CD14-positive monocyte (primary cell): ENCODE data around the gene GOLGA2. TPM values are rescaled to one million over a fixed set of nuclear protein-coding genes. Genes with fewer than 3 reads are reported as not detected.

Experiments
- DNase-seq, 3 donors: peaks; one replicate each; pipeline ENCODE4 v3.0.0-alpha.2; 2011 to 2022
- H2AFZ ChIP-seq: 2 replicates; pipeline ENCODE4 v1.6.0; 2012; ENCODE audit warnings: mild to moderate bottlenecking, low read depth, low read length, inconsistent platforms; ENCODE audit not compliant: insufficient read depth, poor library complexity, severe bottlenecking
- H3K27ac ChIP-seq, 2 donors: 1 replicate in 1 of 2; 2 replicates in 1 of 2; pipeline ENCODE4 v1.5.1; 2012 to 2013; ENCODE audit warnings: low read length in 2 of 2, control low read depth in 1 of 2, inconsistent platforms in 1 of 2, low read depth in 1 of 2, mild to moderate bottlenecking in 1 of 2
- H3K27me3 ChIP-seq, 2 donors: one replicate each; pipeline versions ENCODE4 v1.6.0 to v1.6.1; 2011 to 2013; ENCODE audit warnings: low read length in 2 of 2; ENCODE audit not compliant: control insufficient read depth in 2 of 2, insufficient read depth in 2 of 2
- H3K36me3 ChIP-seq, 2 donors: replicated peaks in 1 of 2; 1 replicate in 1 of 2; 2 replicates in 1 of 2; pipeline versions ENCODE4 v1.5.1 to v1.6.1; 2012 to 2013; ENCODE audit warnings: low read length in 2 of 2, control low read depth in 1 of 2, inconsistent platforms in 1 of 2, mild to moderate bottlenecking in 1 of 2; ENCODE audit not compliant: insufficient read depth in 2 of 2, control insufficient read depth in 1 of 2
- H3K4me1 ChIP-seq, 2 donors: 1 replicate in 1 of 2; 2 replicates in 1 of 2; pipeline versions ENCODE4 v1.5.1 to v1.6.1; 2012 to 2013; ENCODE audit warnings: low read length in 2 of 2, control low read depth in 1 of 2, inconsistent platforms in 1 of 2, mild to moderate bottlenecking in 1 of 2, moderate library complexity in 1 of 2; ENCODE audit not compliant: insufficient read depth in 2 of 2, control insufficient read depth in 1 of 2
- H3K4me2 ChIP-seq: replicated peaks from 2 replicates; pipeline ENCODE3; 2012; ENCODE audit warnings: low read length, moderate library complexity, mild to moderate bottlenecking; ENCODE audit not compliant: poor library complexity, severe bottlenecking; ENCODE audit errors: extremely low read depth
- H3K4me3 ChIP-seq, 3 experiments: fragments of 200-600 bp in 1 of 3; sonication (generic) in 1 of 3; replicated peaks in 1 of 3; 1 replicate in 2 of 3; 2 replicates in 1 of 3; pipeline ENCODE4 v1.5.1; 2011 to 2013; ENCODE audit warnings: low read length in 3 of 3, mild to moderate bottlenecking in 3 of 3, control low read depth in 2 of 3, low read depth in 2 of 3, inconsistent platforms in 1 of 3, moderate library complexity in 1 of 3
- H3K79me2 ChIP-seq: 2 replicates; pipeline ENCODE4 v1.6.0; 2012; ENCODE audit warnings: mild to moderate bottlenecking, control low read depth, inconsistent platforms, low read length, moderate library complexity; ENCODE audit not compliant: insufficient read depth
- H3K9ac ChIP-seq: 2 replicates; pipeline ENCODE4 v1.6.0; 2017; ENCODE audit warnings: low read length, mild to moderate bottlenecking; ENCODE audit not compliant: insufficient read depth, poor library complexity, severe bottlenecking
- H3K9me3 ChIP-seq, 2 donors: replicated peaks in 1 of 2; 1 replicate in 1 of 2; 2 replicates in 1 of 2; pipeline versions ENCODE4 v1.5.1 to v1.6.1; 2012 to 2013; ENCODE audit warnings: low read length in 2 of 2, control low read depth in 1 of 2; ENCODE audit not compliant: control insufficient read depth in 1 of 2, insufficient read depth in 1 of 2
- H4K20me1 ChIP-seq: 2 replicates; pipeline ENCODE4 v1.6.0; 2012; ENCODE audit warnings: mild to moderate bottlenecking, low read length, control low read depth, moderate library complexity; ENCODE audit not compliant: insufficient read depth
- H3K27ac Mint-ChIP-seq, 7 donors: one replicate each; pipeline ENCODE4 v1.8.0; 2020; ENCODE audit warnings: mild to moderate bottlenecking in 7 of 7, mixed read lengths in 7 of 7, moderate library complexity in 6 of 7, inconsistent platforms in 2 of 7
- H3K27me3 Mint-ChIP-seq, 3 donors: one replicate each; pipeline ENCODE4 v1.8.0; 2021 to 2022; ENCODE audit warnings: low read depth in 3 of 3, mild to moderate bottlenecking in 3 of 3, mixed read lengths in 3 of 3, moderate library complexity in 3 of 3, inconsistent platforms in 1 of 3
- H3K36me3 Mint-ChIP-seq, 2 donors: one replicate each; pipeline ENCODE4 v1.8.0; 2020; ENCODE audit warnings: mixed read lengths in 2 of 2, inconsistent platforms in 1 of 2, mild to moderate bottlenecking in 1 of 2
- H3K4me1 Mint-ChIP-seq: one replicate; pipeline ENCODE4 v1.8.0; 2020; ENCODE audit warnings: mild to moderate bottlenecking, mixed read lengths
- H3K4me3 Mint-ChIP-seq, 2 donors: one replicate each; pipeline ENCODE4 v1.8.0; 2020; ENCODE audit warnings: mild to moderate bottlenecking in 2 of 2, mixed read lengths in 2 of 2, moderate library complexity in 1 of 2
- H3K9me3 Mint-ChIP-seq, 7 donors: one replicate each; pipeline ENCODE4 v1.8.0; 2020 to 2022; ENCODE audit warnings: mixed read lengths in 7 of 7, mild to moderate bottlenecking in 6 of 7, moderate library complexity in 6 of 7, inconsistent platforms in 2 of 7
- WGBS: methylation state at CpG from one replicate; pipeline ENCODE4 v1.1.5; 2013; ENCODE audit warnings: missing lambda C conversion rate; ENCODE audit not compliant: insufficient coverage; 5-methylcytosine and 5-hydroxymethylcytosine counted together
- intact Hi-C, 2 donors: fragments of 100-400 bp; cut with micrococcal nuclease; formaldehyde crosslinking; loops; one replicate each; pipeline versions ENCODE4 v1.15.0 to v1.15.1; 2023
- polyA plus RNA-seq, 3 donors: library from polyadenylated mRNA; depleted of rRNA in 1 of 3; unstranded in 2 of 3; stranded (reverse) in 1 of 3; fragments of 300-500 nt in 2 of 3; fragments of >200 nt in 1 of 3; fragmentation: Illumina TruSeq in 2 of 3; gene quantifications; 1 replicate in 2 of 3; 2 replicates in 1 of 3; pipeline ENCODE4 v1.2.3, GENCODE V29; 2012 to 2021
- TF ChIP-seq, protein P1 (sequence below): fragments of 200-600 bp; IDR thresholded peaks from one replicate; pipeline ENCODE4 v1.8.0; 2022; ENCODE audit warnings: antibody characterized with exemption, mild to moderate bottlenecking

The GOLGA2 gene
- polyA plus RNA-seq, 3 donors: 2.9 to 34.2 (median 4.6) TPM

DNA sequence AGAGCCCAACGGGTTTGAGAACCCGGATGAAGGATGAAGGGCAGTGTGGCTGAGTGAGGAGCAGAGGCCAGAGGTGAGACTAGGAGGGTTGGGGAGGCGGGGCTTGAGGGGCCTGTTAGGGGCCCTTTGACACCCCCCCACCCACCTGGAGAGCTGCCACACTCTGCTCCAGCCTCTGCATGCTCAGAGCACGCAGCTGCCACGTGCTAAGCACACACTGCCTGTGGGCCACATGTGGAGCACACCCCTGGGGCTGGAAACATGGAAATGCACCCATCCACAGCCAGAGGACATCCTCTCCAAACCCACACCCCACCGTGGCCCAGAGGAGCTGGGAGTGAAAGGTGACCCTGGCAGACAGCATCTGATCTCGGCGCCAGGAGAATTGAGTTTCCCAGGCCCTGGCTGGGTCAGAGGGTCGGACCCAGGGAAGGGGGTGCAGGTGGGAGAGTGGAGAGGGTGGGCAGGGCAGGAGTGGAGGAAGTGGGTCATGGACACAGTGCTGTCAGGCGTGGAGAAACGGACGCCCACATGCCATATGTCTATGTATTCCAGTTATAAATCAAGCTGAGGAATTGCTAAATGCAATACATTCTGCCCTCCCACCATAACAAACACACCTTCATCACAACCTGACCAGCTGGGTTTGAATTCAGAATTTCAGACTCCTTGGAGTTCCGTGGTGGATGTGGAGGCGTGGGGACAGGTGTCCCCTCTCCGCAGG lies 66.7 kb downstream of the GOLGA2 start:
- H3K36me3 ChIP-seq: no peaks in the 10 kb centered on the region
- H3K4me1 Mint-ChIP-seq: peaks cover 16% of the 10 kb centered on the region
- peaks cover 0 to 8% (median 0%) of the 10 kb centered on the region in 7 donors for H3K9me3 Mint-ChIP-seq
- H3K4me1 ChIP-seq: peaks cover 8 to 16% of the 10 kb centered on the region in 2 donors
- TF ChIP-seq, protein P1, sequence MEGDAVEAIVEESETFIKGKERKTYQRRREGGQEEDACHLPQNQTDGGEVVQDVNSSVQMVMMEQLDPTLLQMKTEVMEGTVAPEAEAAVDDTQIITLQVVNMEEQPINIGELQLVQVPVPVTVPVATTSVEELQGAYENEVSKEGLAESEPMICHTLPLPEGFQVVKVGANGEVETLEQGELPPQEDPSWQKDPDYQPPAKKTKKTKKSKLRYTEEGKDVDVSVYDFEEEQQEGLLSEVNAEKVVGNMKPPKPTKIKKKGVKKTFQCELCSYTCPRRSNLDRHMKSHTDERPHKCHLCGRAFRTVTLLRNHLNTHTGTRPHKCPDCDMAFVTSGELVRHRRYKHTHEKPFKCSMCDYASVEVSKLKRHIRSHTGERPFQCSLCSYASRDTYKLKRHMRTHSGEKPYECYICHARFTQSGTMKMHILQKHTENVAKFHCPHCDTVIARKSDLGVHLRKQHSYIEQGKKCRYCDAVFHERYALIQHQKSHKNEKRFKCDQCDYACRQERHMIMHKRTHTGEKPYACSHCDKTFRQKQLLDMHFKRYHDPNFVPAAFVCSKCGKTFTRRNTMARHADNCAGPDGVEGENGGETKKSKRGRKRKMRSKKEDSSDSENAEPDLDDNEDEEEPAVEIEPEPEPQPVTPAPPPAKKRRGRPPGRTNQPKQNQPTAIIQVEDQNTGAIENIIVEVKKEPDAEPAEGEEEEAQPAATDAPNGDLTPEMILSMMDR: no peak
- 100% methylated on average over 3 of the region's 15 CpGs for WGBS
- H3K4me3 ChIP-seq: no peak overlapping the region
- H3K36me3 Mint-ChIP-seq: no peaks in the 10 kb centered on the region
- no peak overlapping the region for H3K27ac ChIP-seq
- H3K4me2 ChIP-seq: no peak overlapping the region
- H3K27me3 ChIP-seq: peaks cover 0 to 13% of the 10 kb centered on the region in 2 donors
- no peak overlapping the region for H2AFZ ChIP-seq
- DNase-seq: no peak
- H3K79me2 ChIP-seq: no peaks in the 10 kb centered on the region
- no peaks in the 10 kb centered on the region for H3K9me3 ChIP-seq
- H3K4me3 Mint-ChIP-seq: no peak overlapping the region
- no peak overlapping the region for H3K9ac ChIP-seq
- no peaks in the 10 kb centered on the region for H4K20me1 ChIP-seq
- peaks cover 15 to 33% (median 25%) of the 10 kb centered on the region in 3 donors for H3K27me3 Mint-ChIP-seq
- no peak overlapping the region for H3K27ac Mint-ChIP-seq
- intact Hi-C loops: no loop called here

DNA sequence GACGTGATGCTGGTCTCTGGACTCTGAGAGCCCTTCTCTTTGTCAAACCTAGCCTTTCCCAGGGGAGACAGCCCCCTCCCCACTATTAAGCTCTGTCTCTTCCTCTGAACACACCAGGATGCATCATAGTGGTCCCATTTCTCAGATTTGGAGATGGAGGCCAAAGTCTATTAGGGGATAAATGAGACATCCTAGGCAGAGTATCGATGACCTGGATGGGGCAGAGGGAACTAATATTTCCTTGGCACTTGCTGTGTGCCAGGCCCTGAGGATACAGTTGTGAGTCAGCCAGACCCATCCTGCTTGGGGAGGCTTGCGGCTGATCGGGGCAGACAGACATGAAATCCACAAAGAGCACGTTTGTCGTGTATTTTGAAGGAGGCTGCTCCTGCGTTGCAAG lies 67.4 kb downstream of the GOLGA2 start:
- no peak overlapping the region for H2AFZ ChIP-seq
- peaks cover 0 to 18% of the 10 kb centered on the region in 2 donors for H3K27me3 ChIP-seq
- Mint-ChIP-seq H3K27ac (peak overlapping the region in 1 of 7 donors; percentile 30), H3K4me3 (no peak overlapping the region), H3K9me3 (peaks cover 0 to 8% (median 0%) of the 10 kb centered on the region in 7 donors), H3K27me3 (peaks cover 15 to 38% (median 29%) of the 10 kb centered on the region in 3 donors), H3K4me1 (peaks cover 19% of the 10 kb centered on the region), H3K36me3 (no peaks in the 10 kb centered on the region)
- no peak overlapping the region for H3K4me2 ChIP-seq
- no peak for DNase-seq
- H3K4me1 ChIP-seq: peaks cover 13 to 23% of the 10 kb centered on the region in 2 donors
- no peak overlapping the region for H3K4me3 ChIP-seq
- no peak overlapping the region for H3K27ac ChIP-seq
- H3K79me2 ChIP-seq: no peaks in the 10 kb centered on the region
- H3K36me3 ChIP-seq: no peaks in the 10 kb centered on the region
- no peaks in the 10 kb centered on the region for H4K20me1 ChIP-seq
- H3K9me3 ChIP-seq: no peaks in the 10 kb centered on the region
- intact Hi-C loops: no loop called here
- TF ChIP-seq, protein P1: no peak
- WGBS: 98% methylated on average over 7 of the region's 7 CpGs
- no peak overlapping the region for H3K9ac ChIP-seq
